A549 (cell line): Measurements from ENCODE around the gene LUZP1.

Source experiments
- CHD4 ChIP-seq: fragments of 200-600 bp; sonication (generic); IDR thresholded peaks from 2 replicates; pipeline ENCODE4 v1.6.1; 2016; ENCODE audit warnings: antibody characterized with exemption, mild to moderate bottlenecking, borderline replicate concordance
- CTCF ChIP-seq: fragments of >200 bp; sonication (Bioruptor Twin); formaldehyde crosslinking; IDR thresholded peaks from 3 replicates; pipeline ENCODE4 v1.5.1; 2016
- E2F6 ChIP-seq: IDR thresholded peaks from 2 replicates; pipeline ENCODE4 v1.6.1; 2012; ENCODE audit warnings: low read depth, borderline replicate concordance
- ESRRA ChIP-seq: fragments of 150-350 bp; IDR thresholded peaks from 2 replicates; pipeline ENCODE4 v1.6.1; 2014; ENCODE audit warnings: mild to moderate bottlenecking, low read length, borderline replicate concordance
- HDAC2 ChIP-seq: fragments of 200-600 bp; sonication (generic); IDR thresholded peaks from 2 replicates; pipeline ENCODE4 v1.6.1; 2016
- MAX ChIP-seq: IDR thresholded peaks from 2 replicates; pipeline ENCODE4 v1.6.1; 2012
- MYC ChIP-seq: IDR thresholded peaks from 2 replicates; pipeline ENCODE4 v1.6.1; 2012; ENCODE audit warnings: mild to moderate bottlenecking, inconsistent platforms, low read length, improper control_type of control experiment, borderline replicate concordance
- NR3C1 ChIP-seq: fragments of >200 bp; sonication (Bioruptor Twin); formaldehyde crosslinking; IDR thresholded peaks from 3 replicates; pipeline ENCODE4 v1.6.1; 2017
- POLR2A ChIP-seq: IDR thresholded peaks from 2 replicates; pipeline ENCODE4 v1.6.1; 2012; ENCODE audit warnings: mild to moderate bottlenecking, low read length
- RFX5 ChIP-seq: fragments of 450-650 bp; IDR thresholded peaks from 2 replicates; pipeline ENCODE4 v1.7.1; 2014; ENCODE audit warnings: antibody characterized with exemption, mild to moderate bottlenecking, moderate library complexity
- TFCP2L1 ChIP-seq: fragments of 250-450 bp; sonication (Bioruptor Pico); IDR thresholded peaks from 2 replicates; pipeline ENCODE4 v1.5.0; 2021; ENCODE audit warnings: mild to moderate bottlenecking
- TP53 ChIP-seq: fragments of 250-450 bp; sonication (Bioruptor Pico); IDR thresholded peaks from 2 replicates; pipeline ENCODE4 v1.5.0; 2021; ENCODE audit warnings: mild to moderate bottlenecking, moderate library complexity
- ZFP36 ChIP-seq: fragments of 450-650 bp; IDR thresholded peaks from 2 replicates; pipeline ENCODE4 v1.6.1; 2014; ENCODE audit warnings: borderline replicate concordance; ENCODE audit not compliant: partially characterized antibody

GRCh38 chr1:23152966-23153684 lies 15.5 kb downstream of the LUZP1 start:
- no peak for TF ChIP-seq CTCF
- no peak for TF ChIP-seq ZFP36
- TF ChIP-seq POLR2A, result no peak
- no peak for TF ChIP-seq TFCP2L1
- TF ChIP-seq TP53 (CRISPR knock-in tag), result no peak
- TF ChIP-seq ESRRA, result no peak
- TF ChIP-seq E2F6, result no peak
- TF ChIP-seq NR3C1, result no peak
- no peak for TF ChIP-seq MAX
- TF ChIP-seq MYC, result no peak
- no peak for TF ChIP-seq CHD4
- no peak for TF ChIP-seq RFX5
- TF ChIP-seq HDAC2, result no peak
